SU-DHL-6 (cell line): ENCODE data around the gene TC2N.

Source experiments
- H2AFZ ChIP-seq: fragments of 200-600 bp; sonication (generic); 2 replicates; pipeline ENCODE4 v1.6.1; 2014; ENCODE audit warnings: low read depth, mild to moderate bottlenecking, moderate library complexity, mixed read lengths, antibody characterized with exemption, low read length; ENCODE audit not compliant: severe bottlenecking
- H3F3A ChIP-seq: fragments of 200-600 bp; shearing (Covaris generic); 2 replicates; pipeline ENCODE4 v1.6.0; 2016; ENCODE audit warnings: antibody characterized with exemption, mild to moderate bottlenecking; ENCODE audit not compliant: insufficient read depth
- H3K27ac ChIP-seq: fragments of 200-600 bp; sonication (generic); 2 replicates; pipeline ENCODE4 v1.5.1; 2016; ENCODE audit warnings: low read depth, mild to moderate bottlenecking, low read length, moderate library complexity, mixed read lengths
- H3K27me3 ChIP-seq: fragments of 200-600 bp; sonication (generic), shearing (Covaris generic); 2 replicates; pipeline ENCODE4 v1.6.0; 2014; ENCODE audit warnings: mild to moderate bottlenecking, low read length
- H3K36me3 ChIP-seq: fragments of 200-600 bp; sonication (generic); 2 replicates; pipeline ENCODE4 v1.6.1; 2014; ENCODE audit warnings: mild to moderate bottlenecking, low read length, mixed read lengths
- H3K4me2 ChIP-seq: fragments of 300-600, 200-600 bp; shearing (Covaris generic), sonication (generic); 2 replicates; pipeline ENCODE4 v1.6.0; 2014; ENCODE audit warnings: low read length, low read depth, mild to moderate bottlenecking; ENCODE audit not compliant: poor library complexity, severe bottlenecking
- H3K4me3 ChIP-seq: fragments of 200-600 bp; sonication (generic); 2 replicates; pipeline ENCODE4 v1.5.1; 2014; ENCODE audit warnings: antibody characterized with exemption, low read length, mild to moderate bottlenecking, mixed read lengths; ENCODE audit not compliant: insufficient read depth, poor library complexity, severe bottlenecking
- H3K79me2 ChIP-seq: fragments of 200-600 bp; sonication (generic); 2 replicates; pipeline ENCODE4 v1.6.1; 2014; ENCODE audit warnings: mild to moderate bottlenecking, low read length, moderate library complexity; ENCODE audit not compliant: insufficient read depth
- H3K9ac ChIP-seq: fragments of 200-600 bp; sonication (generic); 2 replicates; pipeline ENCODE4 v1.7.0; 2014; ENCODE audit warnings: mild to moderate bottlenecking, low read length
- H3K9me2 ChIP-seq: fragments of 200-600 bp; sonication (generic); replicated peaks from 2 replicates; pipeline ENCODE4 v1.6.1; 2014; ENCODE audit warnings: low read length; ENCODE audit not compliant: insufficient read depth
- H3K9me3 ChIP-seq: fragments of 200-600 bp; sonication (generic); 2 replicates; pipeline ENCODE4 v1.6.1; 2014; ENCODE audit warnings: low read length, mixed read lengths; ENCODE audit not compliant: insufficient read depth
- H4K20me1 ChIP-seq: fragments of 200-600 bp; sonication (generic); 2 replicates; pipeline ENCODE4 v1.6.1; 2014; ENCODE audit warnings: low read depth, mild to moderate bottlenecking, antibody characterized with exemption, low read length, moderate library complexity, mixed read lengths
- CTCF ChIP-seq: fragments of 200-600 bp; sonication (generic); IDR thresholded peaks from one replicate; pipeline ENCODE4 v1.5.1; 2017; ENCODE audit warnings: antibody characterized with exemption, mild to moderate bottlenecking, low read length, moderate library complexity; ENCODE audit not compliant: insufficient read depth, poor library complexity, severe bottlenecking
- EZH2phosphoT487 ChIP-seq: fragments of 200-600 bp; sonication (generic), shearing (Covaris generic); conservative IDR thresholded peaks from 2 replicates; pipeline ENCODE4 v1.6.1; 2018; ENCODE audit warnings: mild to moderate bottlenecking, antibody characterized with exemption, low read length, moderate library complexity, mixed read lengths

TC2N gene

GRCh38 chr14:91851563-91851962 is 15.8 kb downstream of the TC2N start:
- H3K4me2 ChIP-seq, result no peak overlapping the region
- no peaks in the 10 kb centered on the region for H3K9me3 ChIP-seq
- H2AFZ ChIP-seq, result no peak overlapping the region
- no peak for TF ChIP-seq EZH2phosphoT487
- no peak for TF ChIP-seq CTCF
- H3K27ac ChIP-seq, result no peak overlapping the region
- H3K9me2 ChIP-seq, result no peaks in the 10 kb centered on the region
- no peaks in the 10 kb centered on the region for H3F3A ChIP-seq
- no peaks in the 10 kb centered on the region for H3K27me3 ChIP-seq
- no peaks in the 10 kb centered on the region for H4K20me1 ChIP-seq
- no peak overlapping the region for H3K4me3 ChIP-seq
- no peaks in the 10 kb centered on the region for H3K36me3 ChIP-seq
- H3K9ac ChIP-seq, result no peak overlapping the region
- H3K79me2 ChIP-seq, result no peaks in the 10 kb centered on the region

- no peak overlapping the region for H3K4me3 ChIP-seq
- no peaks in the 10 kb centered on the region for H3K36me3 ChIP-seq
- no peak overlapping the region for H2AFZ ChIP-seq
- no peaks in the 10 kb centered on the region for H3K79me2 ChIP-seq
- H3K27me3 ChIP-seq, result no peaks in the 10 kb centered on the region
- no peaks in the 10 kb centered on the region for H3F3A ChIP-seq
- no peaks in the 10 kb centered on the region for H3K9me3 ChIP-seq
- H4K20me1 ChIP-seq, result no peaks in the 10 kb centered on the region
- no peak overlapping the region for H3K9ac ChIP-seq
- no peaks in the 10 kb centered on the region for H3K9me2 ChIP-seq
- no peak for TF ChIP-seq EZH2phosphoT487
- TF ChIP-seq CTCF, result no peak
- H3K27ac ChIP-seq, result no peak overlapping the region
- H3K4me2 ChIP-seq, result no peak overlapping the region
Observed at GRCh38 chr14:91848504-91849001, 18.8 kb downstream of the TC2N start.

DNA sequence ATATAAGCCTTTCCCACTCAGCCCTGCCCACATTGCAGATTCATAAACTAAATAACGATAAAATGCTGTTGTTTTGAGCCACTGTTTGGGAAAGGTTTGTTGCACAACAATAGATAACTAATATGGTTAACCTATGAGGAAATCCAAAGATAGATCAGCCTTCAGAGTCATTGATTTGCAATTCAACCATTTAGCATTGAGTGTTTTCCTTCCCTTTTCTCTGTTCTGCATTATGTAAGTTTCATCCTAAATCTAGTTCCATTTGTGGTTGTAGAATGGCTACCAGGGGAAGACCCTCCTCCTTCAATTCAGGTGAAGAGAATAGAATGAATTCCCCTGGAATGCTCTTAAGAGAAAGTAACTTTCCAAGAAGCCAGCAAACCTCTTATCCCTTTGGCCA is 19.6 kb downstream of the TC2N start:
- Histone ChIP-seq H3K27ac (no peak overlapping the region), H2AFZ (no peak overlapping the region), H3K9me3 (no peaks in the 10 kb centered on the region), H3K9me2 (no peaks in the 10 kb centered on the region), H3K9ac (no peak overlapping the region), H3K36me3 (no peaks in the 10 kb centered on the region), H3K4me3 (no peak overlapping the region), H3K4me2 (no peak overlapping the region), H3K27me3 (no peaks in the 10 kb centered on the region), H4K20me1 (no peaks in the 10 kb centered on the region), H3K79me2 (no peaks in the 10 kb centered on the region), H3F3A (no peaks in the 10 kb centered on the region)
- TF ChIP-seq EZH2phosphoT487 (no peak), CTCF (no peak)
